Muscle of leg (tissue), 11 donors: ENCODE measurements around the gene TCF12. TPM values are rescaled to one million over a fixed set of nuclear protein-coding genes. Genes with fewer than 3 reads are reported as not detected.
"Not testable (repeated sequence)": the region's sequence is repeated elsewhere in the genome, so short reads cannot be mapped to it uniquely, and the experiment has no call there.

Experiments used
- DNase-seq: peaks from one replicate; pipeline ENCODE4 v3.0.0; 2013
- H3K27ac ChIP-seq: one replicate; pipeline ENCODE4 v1.5.1; 2013; ENCODE audit warnings: mild to moderate bottlenecking, low read length, control low read depth
- H3K27me3 ChIP-seq: one replicate; pipeline ENCODE4 v1.6.1; 2013; ENCODE audit warnings: low read length; ENCODE audit not compliant: control insufficient read depth, insufficient read depth
- H3K36me3 ChIP-seq: one replicate; pipeline ENCODE4 v1.6.1; 2013; ENCODE audit warnings: low read length; ENCODE audit not compliant: control insufficient read depth, insufficient read depth
- H3K4me1 ChIP-seq: one replicate; pipeline ENCODE4 v1.6.1; 2013; ENCODE audit warnings: low read length; ENCODE audit not compliant: control insufficient read depth, insufficient read depth
- H3K4me3 ChIP-seq: one replicate; pipeline ENCODE4 v1.5.1; 2013; ENCODE audit warnings: low read length, control low read depth
- H3K9me3 ChIP-seq: replicated peaks from 2 replicates; pipeline ENCODE4 v1.6.1; 2013; ENCODE audit warnings: low read depth, low read length; ENCODE audit not compliant: control insufficient read depth
- WGBS: methylation state at CpG from one replicate; pipeline ENCODE4 v1.1.5; 2013; ENCODE audit warnings: missing lambda C conversion rate; ENCODE audit not compliant: insufficient coverage; 5-methylcytosine and 5-hydroxymethylcytosine counted together
- polyA plus RNA-seq, 8 donors: library from polyadenylated mRNA; unstranded; fragments of 120-200 nt; gene quantifications; one replicate each; pipeline versions ENCODE4 v1.2.1 to v1.2.3, GENCODE V29; 2013; ENCODE audit warnings: inconsistent platforms in 1 of 8, low replicate concordance in 1 of 8; ENCODE audit not compliant: insufficient read length in 8 of 8, insufficient read depth in 1 of 8
- total RNA-seq: library from RNA; stranded (reverse); fragments of 120-200 nt; gene quantifications from one replicate; pipeline ENCODE4 v1.2.4, GENCODE V29; 2013

Gene TCF12
- total and polyA plus RNA-seq, 9 donors, result 79.1 to 147 (median 116) TPM

DNA sequence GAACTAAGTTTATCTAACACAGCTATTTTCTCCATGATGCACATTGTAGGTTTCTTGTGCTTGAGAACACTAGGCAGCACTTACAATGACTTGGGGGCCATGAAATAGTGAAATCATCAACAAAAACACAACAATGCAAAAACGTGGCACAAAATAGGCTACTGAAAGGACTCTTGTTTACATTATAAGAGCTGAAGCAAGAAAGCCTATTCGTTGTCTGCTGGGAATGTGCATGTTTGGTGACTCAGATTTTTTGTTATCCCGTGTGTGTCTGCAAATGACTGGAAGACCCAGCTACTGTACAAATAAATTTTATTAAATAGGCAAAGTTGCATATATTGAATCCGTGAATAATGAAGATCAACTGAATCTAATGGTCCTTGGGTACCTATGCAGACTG, 85.0 kb downstream of the TCF12 start:
- DNase-seq, result no peak
- Histone ChIP-seq H3K9me3 (no peaks in the 10 kb centered on the region), H3K27ac (no peak overlapping the region), H3K27me3 (no peaks in the 10 kb centered on the region), H3K4me1 (no peaks in the 10 kb centered on the region), H3K4me3 (no peak overlapping the region), H3K36me3 (no peaks in the 10 kb centered on the region)
- WGBS, result 100% methylated on average over 1 of the region's 4 CpGs

DNA sequence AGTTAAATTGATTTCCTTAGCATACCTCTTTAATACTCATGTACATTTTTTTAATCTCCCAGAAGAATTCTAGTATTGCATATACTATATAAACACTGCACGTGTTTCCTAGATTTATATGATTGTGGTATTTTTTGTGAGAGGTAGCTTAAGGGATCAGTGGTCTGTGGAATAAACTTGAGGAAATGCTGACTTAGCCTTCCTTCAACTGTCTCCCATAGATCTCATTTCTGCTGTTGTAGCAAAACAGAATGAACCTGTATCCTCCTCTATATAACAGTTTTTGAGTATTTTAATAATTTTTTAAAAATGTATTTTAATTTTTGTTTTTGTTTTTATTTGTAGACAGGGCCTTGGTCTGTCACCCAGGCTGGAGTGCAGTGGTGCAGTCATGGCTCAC, 86.8 kb downstream of the TCF12 start:
- no peak overlapping the region for H3K4me3 ChIP-seq
- no CpG with 5 or more reads among the region's 1 CpG for WGBS
- H3K27me3 ChIP-seq, result no peaks in the 10 kb centered on the region
- no peaks in the 10 kb centered on the region for H3K9me3 ChIP-seq
- H3K27ac ChIP-seq, result no peak overlapping the region
- no peak for DNase-seq
- no peaks in the 10 kb centered on the region for H3K4me1 ChIP-seq
- no peaks in the 10 kb centered on the region for H3K36me3 ChIP-seq

DNA sequence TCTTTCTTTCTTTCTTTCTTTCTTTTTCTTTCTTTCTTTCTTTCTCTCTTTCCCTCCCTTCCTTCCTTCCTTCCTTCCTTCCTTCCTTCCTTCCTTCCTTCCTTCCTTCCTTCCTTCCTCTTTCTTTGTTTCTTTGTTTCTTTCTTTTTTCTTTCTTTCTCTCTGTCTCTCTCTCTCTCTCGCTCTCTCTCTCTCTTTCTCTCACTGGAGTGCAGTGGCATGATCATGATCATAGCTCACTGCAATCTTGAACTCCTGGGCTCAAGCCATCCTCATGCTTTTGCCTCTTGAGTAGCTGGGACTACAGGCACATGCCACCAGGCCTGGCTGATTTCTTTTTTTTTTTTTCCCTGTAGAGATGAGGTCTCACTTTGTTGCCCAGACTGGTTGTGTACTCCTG, 89.4 kb downstream of the TCF12 start:
- H3K4me1 ChIP-seq, H3K27ac ChIP-seq, H3K9me3 ChIP-seq, H3K27me3 ChIP-seq, DNase-seq, H3K4me3 ChIP-seq, H3K36me3 ChIP-seq: not testable (repeated sequence)
- no CpG with 5 or more reads among the region's 1 CpG for WGBS

DNA sequence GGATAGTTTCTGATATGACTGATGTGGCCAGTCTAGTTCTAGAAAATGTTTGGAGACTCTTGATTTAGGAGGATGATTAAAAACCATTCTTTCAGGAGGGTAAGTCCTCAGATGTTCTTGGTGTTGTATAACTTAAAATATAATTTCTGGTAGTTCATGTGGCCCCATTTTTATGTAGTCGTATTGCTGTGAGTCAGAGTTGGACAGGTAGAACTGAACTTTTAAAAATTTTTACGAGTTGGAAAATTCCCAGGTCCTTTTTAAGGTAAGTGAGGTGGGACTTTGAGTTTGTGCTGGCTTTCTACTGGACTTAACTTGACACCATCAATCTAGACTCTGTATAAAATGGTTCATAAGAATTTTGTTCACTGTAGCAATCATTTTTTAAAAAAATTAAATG, 92.3 kb downstream of the TCF12 start:
- WGBS, result no CpG with 5 or more reads among the region's 2 CpGs
- no peak for DNase-seq
- Histone ChIP-seq H3K36me3 (no peaks in the 10 kb centered on the region), H3K4me3 (no peak overlapping the region), H3K9me3 (no peaks in the 10 kb centered on the region), H3K4me1 (no peaks in the 10 kb centered on the region), H3K27ac (no peak overlapping the region), H3K27me3 (no peaks in the 10 kb centered on the region)

DNA sequence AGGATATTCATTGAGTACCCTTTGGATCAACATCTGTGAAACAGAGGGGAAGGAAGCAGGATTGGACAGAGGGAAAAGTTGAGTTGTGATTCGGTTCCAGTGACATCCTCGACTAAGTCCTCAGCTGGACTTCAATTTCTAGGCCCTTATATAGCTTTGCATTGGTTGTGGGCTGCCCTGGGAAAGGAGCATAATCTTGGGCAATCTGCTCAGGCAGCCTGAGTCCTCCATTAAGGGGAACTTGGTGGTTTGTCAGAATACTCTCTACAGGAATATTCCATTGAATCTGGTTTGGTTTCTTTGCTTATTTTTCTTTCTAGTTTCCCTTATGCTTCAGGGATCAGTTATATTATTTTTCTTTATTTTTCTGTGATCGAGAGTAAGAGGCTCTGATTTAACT, 94.1 kb downstream of the TCF12 start:
- DNase-seq, result no peak
- 77% methylated on average over 2 of the region's 3 CpGs for WGBS
- Histone ChIP-seq H3K36me3 (no peaks in the 10 kb centered on the region), H3K4me1 (no peaks in the 10 kb centered on the region), H3K4me3 (no peak overlapping the region), H3K27ac (no peak overlapping the region), H3K27me3 (no peaks in the 10 kb centered on the region), H3K9me3 (no peaks in the 10 kb centered on the region)

DNA sequence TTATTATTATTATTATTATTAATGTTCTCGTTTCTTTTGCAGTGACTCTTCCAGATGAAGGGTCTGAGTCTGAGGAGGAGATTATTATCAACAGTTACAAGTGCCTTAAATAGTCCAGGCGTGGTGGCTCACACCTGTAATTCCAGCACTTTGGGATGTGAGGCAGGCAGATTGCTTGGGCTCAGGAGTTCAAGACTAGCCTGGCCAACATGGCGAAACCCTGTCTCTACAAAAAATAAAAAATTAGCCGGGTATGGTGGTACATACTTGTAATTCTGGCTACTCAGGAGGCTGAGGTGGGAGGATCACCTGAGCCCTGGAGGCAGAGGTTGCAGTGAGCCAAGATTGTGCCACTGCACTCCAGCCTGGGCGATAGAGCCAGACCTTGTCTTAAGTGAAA, 96.5 kb downstream of the TCF12 start:
- not testable (repeated sequence) for H3K36me3 ChIP-seq, H3K9me3 ChIP-seq, DNase-seq, H3K27ac ChIP-seq, H3K27me3 ChIP-seq, H3K4me1 ChIP-seq, H3K4me3 ChIP-seq
- WGBS, result 90% methylated on average over 3 of the region's 5 CpGs

DNA sequence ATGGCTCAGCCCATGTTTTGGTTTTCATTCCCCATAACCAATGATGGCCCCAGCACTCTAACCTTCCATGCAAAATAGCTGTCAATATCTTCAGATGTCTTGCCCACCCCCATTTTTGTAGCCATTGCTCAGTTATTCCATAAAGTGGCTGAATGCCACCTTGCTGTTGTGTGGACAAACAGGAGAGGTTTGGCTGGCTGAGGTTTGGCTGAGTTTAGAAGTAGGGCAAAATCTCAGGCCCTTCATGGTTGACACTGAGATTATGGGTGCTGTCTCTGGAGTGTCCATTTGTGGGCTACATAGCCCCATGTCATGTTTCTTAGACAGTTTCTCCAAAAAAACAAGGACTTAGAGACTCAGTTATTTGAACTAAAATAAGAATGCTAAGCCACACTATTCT, 96.9 kb downstream of the TCF12 start:
- Histone ChIP-seq H3K27ac (no peak overlapping the region), H3K9me3 (no peaks in the 10 kb centered on the region), H3K4me1 (no peaks in the 10 kb centered on the region), H3K36me3 (no peaks in the 10 kb centered on the region), H3K27me3 (no peaks in the 10 kb centered on the region), H3K4me3 (no peak overlapping the region)
- no peak for DNase-seq

DNA sequence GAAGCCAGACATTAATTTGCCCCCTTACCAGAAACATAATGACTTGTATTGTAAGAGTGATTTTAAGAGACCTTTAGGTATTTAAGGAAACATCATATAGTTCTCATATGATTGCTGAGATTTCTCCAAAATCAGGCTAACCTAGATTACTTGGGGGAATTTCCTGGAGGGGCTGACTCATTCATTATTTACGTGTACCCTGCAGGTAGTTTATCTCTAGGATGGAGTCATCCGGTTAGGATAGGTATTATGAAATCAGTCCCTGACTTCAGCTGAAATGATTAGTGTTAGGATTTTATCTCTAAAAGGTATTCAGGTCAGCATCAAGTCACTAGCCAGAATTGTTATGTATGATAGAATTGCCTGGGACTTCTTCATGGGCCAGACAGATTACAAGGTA, 97.5 kb downstream of the TCF12 start:
- no peak for DNase-seq
- Histone ChIP-seq H3K4me3 (no peak overlapping the region), H3K27me3 (no peaks in the 10 kb centered on the region), H3K9me3 (no peaks in the 10 kb centered on the region), H3K4me1 (no peaks in the 10 kb centered on the region), H3K36me3 (no peaks in the 10 kb centered on the region), H3K27ac (no peak overlapping the region)
- 100% methylated on average over 2 of the region's 2 CpGs for WGBS

DNA sequence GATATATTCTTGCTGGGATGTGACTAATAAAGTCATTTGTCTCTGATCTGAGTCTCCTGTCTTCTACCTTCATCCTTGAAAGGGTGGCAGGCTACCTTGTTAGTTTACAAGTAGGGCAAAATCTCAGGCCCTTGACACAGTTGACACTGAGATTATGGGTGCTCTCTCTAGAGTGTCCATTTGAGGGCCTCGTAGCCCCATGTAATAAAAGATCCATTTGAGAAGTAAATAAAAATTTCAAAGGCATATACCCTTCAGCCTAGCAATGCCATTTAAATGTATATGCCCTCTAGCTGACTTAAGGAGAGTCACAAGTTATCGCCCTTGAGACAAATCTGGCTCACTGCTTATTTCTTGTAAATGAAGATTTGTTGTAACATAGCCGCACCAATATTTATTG, 98.6 kb downstream of the TCF12 start:
- Histone ChIP-seq H3K4me3 (no peak overlapping the region), H3K36me3 (no peaks in the 10 kb centered on the region), H3K27me3 (no peaks in the 10 kb centered on the region), H3K9me3 (no peaks in the 10 kb centered on the region), H3K27ac (no peak overlapping the region), H3K4me1 (no peaks in the 10 kb centered on the region)
- DNase-seq, result no peak
- no CpG with 5 or more reads among the region's 3 CpGs for WGBS

DNA sequence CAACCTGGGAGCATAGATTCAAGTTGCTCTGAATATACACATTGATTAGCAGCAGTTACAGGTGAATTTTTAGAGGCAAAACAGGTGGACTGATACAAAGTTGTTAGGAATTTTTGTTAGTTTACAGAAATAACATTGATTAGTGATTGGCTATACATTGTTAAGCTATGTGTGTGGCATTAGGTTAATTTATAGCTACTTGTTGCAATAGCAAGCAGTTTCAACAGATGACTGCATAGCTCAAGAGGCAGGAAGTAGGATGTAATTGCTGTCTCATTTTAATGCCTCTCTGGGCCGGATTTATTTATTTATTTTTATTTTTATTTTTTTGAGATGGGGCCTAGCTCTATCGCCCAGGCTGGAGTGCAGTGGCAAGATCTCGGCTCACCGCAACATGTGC, 99.7 kb downstream of the TCF12 start:
- Histone ChIP-seq H3K27ac (no peak overlapping the region), H3K4me1 (no peaks in the 10 kb centered on the region), H3K4me3 (no peak overlapping the region), H3K27me3 (no peaks in the 10 kb centered on the region), H3K36me3 (no peaks in the 10 kb centered on the region), H3K9me3 (no peaks in the 10 kb centered on the region)
- no peak for DNase-seq
- 96% methylated on average over 3 of the region's 4 CpGs for WGBS

DNA sequence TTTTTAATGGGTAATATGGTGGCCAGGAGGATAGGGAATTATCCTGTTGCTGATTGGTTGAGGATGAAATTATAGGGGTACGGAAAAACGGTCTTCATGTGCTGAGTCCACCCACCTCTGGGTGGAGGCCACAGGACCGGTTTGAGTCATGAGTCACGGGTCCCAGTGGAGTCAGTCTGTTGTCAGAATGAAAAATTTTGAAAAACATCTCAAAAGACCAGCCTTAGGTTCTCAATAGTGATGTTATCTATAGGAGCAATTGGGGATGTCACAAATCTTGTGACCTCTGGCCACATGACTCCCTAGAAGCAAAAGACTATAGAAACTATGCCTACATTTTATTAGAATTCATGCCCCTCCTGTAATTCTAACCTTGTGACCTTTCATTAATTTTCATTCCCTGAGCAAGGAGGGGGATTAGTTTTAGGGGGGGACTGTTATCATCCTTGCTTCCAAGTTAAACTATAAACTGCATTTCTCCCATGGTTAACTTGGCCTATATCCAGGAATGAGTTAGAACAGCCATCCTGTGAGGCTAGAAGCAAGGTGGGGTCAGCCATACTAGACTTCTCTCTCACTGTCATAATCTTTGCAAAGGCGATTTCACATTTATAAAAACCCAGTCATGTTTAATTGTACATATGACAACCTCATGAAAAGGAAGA, 101.2 kb downstream of the TCF12 start:
- Histone ChIP-seq H3K27me3 (no peaks in the 10 kb centered on the region), H3K9me3 (no peaks in the 10 kb centered on the region), H3K4me3 (no peak overlapping the region), H3K36me3 (no peaks in the 10 kb centered on the region), H3K4me1 (no peaks in the 10 kb centered on the region), H3K27ac (no peak overlapping the region)
- DNase-seq, result no peak
- WGBS, result 92% methylated on average over 2 of the region's 5 CpGs
